ENCODE data around the gene AK8. TPM values are rescaled to one million over a fixed set of nuclear protein-coding genes. Genes with fewer than 3 reads are reported as not detected.

Gene AK8
- polyA plus RNA-seq, 3 donors = 0.08 TPM; not detected in 2

GRCh38 chr9:132840980-132841379 lies 37.1 kb downstream of the AK8 start:
- Histone ChIP-seq H3K4me1 (ENCODE audit: control insufficient read depth in 1 of 2, insufficient read depth in 2 of 2, low read length in 2 of 2) (no peaks in the 10 kb centered on the region), H3K9me3 (replicated peaks in 1 of 2; ENCODE audit: control insufficient read depth in 1 of 2, insufficient read depth in 1 of 2, low read length in 2 of 2) (no peaks in the 10 kb centered on the region), H3K9ac (ENCODE audit: insufficient read depth, low read length, poor library complexity, severe bottlenecking) (no peak overlapping the region), H3K79me2 (ENCODE audit: insufficient read depth, low read length) (no peaks in the 10 kb centered on the region), H3K4me2 (replicated peaks; ENCODE audit: extremely low read depth, low read length, poor library complexity, severe bottlenecking) (no peak overlapping the region), H3K27me3 (ENCODE audit: control insufficient read depth in 2 of 2, insufficient read depth in 2 of 2, low read length in 2 of 2) (no peaks in the 10 kb centered on the region), H2AFZ (ENCODE audit: insufficient read depth, low read depth, low read length, poor library complexity, severe bottlenecking) (no peak overlapping the region), H3K36me3 (replicated peaks in 1 of 2; ENCODE audit: control insufficient read depth in 1 of 2, insufficient read depth in 2 of 2, low read length in 2 of 2) (no peaks in the 10 kb centered on the region), H4K20me1 (ENCODE audit: insufficient read depth, low read length) (no peaks in the 10 kb centered on the region), H3K27ac (ENCODE audit: low read depth in 1 of 2, low read length in 2 of 2) (no peak overlapping the region), H3K4me3 (replicated peaks in 1 of 3; ENCODE audit: low read depth in 2 of 3, low read length in 3 of 3) (no peak overlapping the region)
- intact Hi-C loops (cut with micrococcal nuclease) = no loop called here
- Mint-ChIP-seq H3K4me3 (no peak overlapping the region), H3K27me3 (ENCODE audit: low read depth in 3 of 3) (no peaks in the 10 kb centered on the region), H3K27ac (no peak overlapping the region), H3K36me3 (no peaks in the 10 kb centered on the region), H3K4me1 (no peaks in the 10 kb centered on the region), H3K9me3 (peaks cover 0 to 2% (median 0%) of the 10 kb centered on the region in 7 donors)
- no peak for DNase-seq
- WGBS (ENCODE audit: insufficient coverage) = 93% methylated on average over 11 of the region's 13 CpGs
- TF ChIP-seq, protein P1, sequence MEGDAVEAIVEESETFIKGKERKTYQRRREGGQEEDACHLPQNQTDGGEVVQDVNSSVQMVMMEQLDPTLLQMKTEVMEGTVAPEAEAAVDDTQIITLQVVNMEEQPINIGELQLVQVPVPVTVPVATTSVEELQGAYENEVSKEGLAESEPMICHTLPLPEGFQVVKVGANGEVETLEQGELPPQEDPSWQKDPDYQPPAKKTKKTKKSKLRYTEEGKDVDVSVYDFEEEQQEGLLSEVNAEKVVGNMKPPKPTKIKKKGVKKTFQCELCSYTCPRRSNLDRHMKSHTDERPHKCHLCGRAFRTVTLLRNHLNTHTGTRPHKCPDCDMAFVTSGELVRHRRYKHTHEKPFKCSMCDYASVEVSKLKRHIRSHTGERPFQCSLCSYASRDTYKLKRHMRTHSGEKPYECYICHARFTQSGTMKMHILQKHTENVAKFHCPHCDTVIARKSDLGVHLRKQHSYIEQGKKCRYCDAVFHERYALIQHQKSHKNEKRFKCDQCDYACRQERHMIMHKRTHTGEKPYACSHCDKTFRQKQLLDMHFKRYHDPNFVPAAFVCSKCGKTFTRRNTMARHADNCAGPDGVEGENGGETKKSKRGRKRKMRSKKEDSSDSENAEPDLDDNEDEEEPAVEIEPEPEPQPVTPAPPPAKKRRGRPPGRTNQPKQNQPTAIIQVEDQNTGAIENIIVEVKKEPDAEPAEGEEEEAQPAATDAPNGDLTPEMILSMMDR (IDR thresholded peaks at IDR 0.05) = no peak

- H3K27me3 ChIP-seq (ENCODE audit: control insufficient read depth in 2 of 2, insufficient read depth in 2 of 2, low read length in 2 of 2) = no peaks in the 10 kb centered on the region
- no peak overlapping the region for H3K9ac ChIP-seq (ENCODE audit: insufficient read depth, low read length, poor library complexity, severe bottlenecking)
- TF ChIP-seq, protein P1 (IDR thresholded peaks at IDR 0.05) = no peak
- H3K4me1 Mint-ChIP-seq = no peaks in the 10 kb centered on the region
- H3K9me3 Mint-ChIP-seq = peaks cover 0 to 2% (median 0%) of the 10 kb centered on the region in 7 donors
- no peaks in the 10 kb centered on the region for H3K36me3 ChIP-seq (replicated peaks in 1 of 2; ENCODE audit: control insufficient read depth in 1 of 2, insufficient read depth in 2 of 2, low read length in 2 of 2)
- intact Hi-C loops (cut with micrococcal nuclease) = no loop called here
- H3K4me3 ChIP-seq (replicated peaks in 1 of 3; ENCODE audit: low read depth in 2 of 3, low read length in 3 of 3) = no peak overlapping the region
- peaks cover 0 to 5% (median 0%) of the 10 kb centered on the region in 3 donors for H3K27me3 Mint-ChIP-seq (ENCODE audit: low read depth in 3 of 3)
- no peaks in the 10 kb centered on the region for H4K20me1 ChIP-seq (ENCODE audit: insufficient read depth, low read length)
- no peaks in the 10 kb centered on the region for H3K79me2 ChIP-seq (ENCODE audit: insufficient read depth, low read length)
- H3K9me3 ChIP-seq (replicated peaks in 1 of 2; ENCODE audit: control insufficient read depth in 1 of 2, insufficient read depth in 1 of 2, low read length in 2 of 2) = no peaks in the 10 kb centered on the region
- no peak overlapping the region for H2AFZ ChIP-seq (ENCODE audit: insufficient read depth, low read depth, low read length, poor library complexity, severe bottlenecking)
- DNase-seq = no peak
- no peak overlapping the region for H3K27ac Mint-ChIP-seq
- no peak overlapping the region for H3K4me2 ChIP-seq (replicated peaks; ENCODE audit: extremely low read depth, low read length, poor library complexity, severe bottlenecking)
- no peaks in the 10 kb centered on the region for H3K36me3 Mint-ChIP-seq
- 87% methylated on average over 2 of the region's 4 CpGs for WGBS (ENCODE audit: insufficient coverage)
- H3K4me3 Mint-ChIP-seq = no peak overlapping the region
- H3K27ac ChIP-seq (ENCODE audit: low read depth in 1 of 2, low read length in 2 of 2) = no peak overlapping the region
- no peaks in the 10 kb centered on the region for H3K4me1 ChIP-seq (ENCODE audit: control insufficient read depth in 1 of 2, insufficient read depth in 2 of 2, low read length in 2 of 2)
Measured at GRCh38 chr9:132838291-132838690, 39.8 kb downstream of the AK8 start.
